ENCODE results near the gene SLC6A18.

- no peak for TF ChIP-seq POLR2A (IDR thresholded peaks at IDR 0.05; ENCODE audit: low read length)
- no peak for TF ChIP-seq GATA1 (IDR thresholded peaks at IDR 0.05; ENCODE audit: low read depth, low read length)
Observed at GRCh38 chr5:1186351-1187233, 38.6 kb upstream of the SLC6A18 start.
